NT2/D1 (cell line): ENCODE measurements around the gene CWH43.

Source experiments
- SUZ12 ChIP-seq: IDR thresholded peaks from 2 replicates; pipeline ENCODE4 v1.6.1; 2011; ENCODE audit not compliant: insufficient read length, insufficient read depth; ENCODE audit errors: extremely low read depth
- ZNF274 ChIP-seq: IDR thresholded peaks from 2 replicates; pipeline ENCODE4 v1.6.1; 2011; ENCODE audit warnings: mild to moderate bottlenecking, low read depth, low read length

DNA sequence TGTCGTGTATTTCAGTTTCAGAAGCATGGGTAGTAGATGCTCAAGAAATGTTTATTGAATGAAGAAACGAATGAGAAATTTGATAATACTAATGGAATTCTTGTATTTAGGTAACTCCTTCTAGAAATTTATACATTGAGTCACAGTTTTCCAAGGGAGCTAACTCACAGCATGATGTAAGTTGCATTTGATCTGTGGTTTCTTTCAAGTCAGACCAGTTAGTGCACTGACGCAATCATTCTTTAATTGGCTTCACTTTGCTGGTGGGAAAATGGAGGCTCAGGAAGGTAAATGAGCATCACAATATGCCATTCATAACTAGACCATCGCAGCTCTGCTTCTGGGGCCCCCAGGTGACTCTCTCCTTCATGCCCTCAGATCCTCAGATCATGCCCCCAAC lies 17.3 kb upstream of the CWH43 start:
- TF ChIP-seq ZNF274: no peak
- TF ChIP-seq SUZ12: no peak
